ENCODE results near the gene CLHC1. TPM values are rescaled to one million over a fixed set of nuclear protein-coding genes. Genes with fewer than 3 reads are reported as not detected.

Gene CLHC1
- total and polyA plus RNA-seq, 2 of the 8 experiments (the other 6 are each of a cell fraction or from before 2014, with no cell fraction given), result 2.6 to 10.8 TPM

GRCh38 chr2:55160422-55160821 lies 71.7 kb downstream of the CLHC1 start (continued):
- no peak for TF ChIP-seq TEAD4 (IDR thresholded peaks at IDR 0.05; ENCODE audit: low read depth, low read length)
